ENCODE measurements around the gene TRPC4AP. TPM values are rescaled to one million over a fixed set of nuclear protein-coding genes. Genes with fewer than 3 reads are reported as not detected.
"Not testable (repeated sequence)": the region's sequence is repeated elsewhere in the genome, so short reads cannot be mapped to it uniquely, and the experiment has no call there.

The TRPC4AP gene
- total RNA-seq, 1 experiment from 2014 or later: 79.0 TPM

DNA sequence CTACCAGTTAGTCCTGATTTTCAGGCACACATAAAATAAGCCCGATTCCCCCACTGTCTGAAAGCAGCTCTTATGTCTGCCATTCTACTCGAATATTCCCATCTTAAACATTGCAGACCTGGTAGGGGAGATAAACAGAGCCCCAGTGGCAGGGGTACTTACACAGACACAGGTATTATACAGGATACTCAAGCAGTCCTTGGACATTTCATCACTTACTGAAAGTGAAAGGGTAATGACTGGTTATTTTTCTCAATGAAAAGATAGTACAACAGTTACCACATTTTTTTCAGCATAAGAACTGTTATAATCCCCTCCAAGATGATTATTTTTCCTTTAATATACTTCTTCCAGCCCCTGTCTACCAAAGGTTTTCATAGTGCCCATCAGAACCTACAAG lies 37.8 kb downstream of the TRPC4AP start:
- BruUV-seq (replicated peaks): no TSS peak
- peaks cover 31% of the 10 kb centered on the region for H3K36me3 Mint-ChIP-seq (ENCODE audit: insufficient read depth, unreplicated experiment)
- CTCF ChIA-PET: interaction anchor here (0.6 kb wide), 1 partner anchor 32 kb away, joined by 4 read pairs; no protein-coding TSS in a partner anchor
- peak overlapping the region; percentile 56 for H3K27ac Mint-ChIP-seq (ENCODE audit: unreplicated experiment)
- no peak overlapping the region for H3K4me3 Mint-ChIP-seq (ENCODE audit: low read depth, unreplicated experiment)
- DNase-seq: no peak
- peaks cover 20% of the 10 kb centered on the region for H3K4me1 Mint-ChIP-seq (ENCODE audit: low read depth, unreplicated experiment)
- peaks cover 7% of the 10 kb centered on the region for H3K9me3 Mint-ChIP-seq (ENCODE audit: low read depth, unreplicated experiment)
- intact Hi-C loops (cut with micrococcal nuclease; ENCODE audit: unreplicated experiment): no loop called here
- TF ChIP-seq, protein P1, sequence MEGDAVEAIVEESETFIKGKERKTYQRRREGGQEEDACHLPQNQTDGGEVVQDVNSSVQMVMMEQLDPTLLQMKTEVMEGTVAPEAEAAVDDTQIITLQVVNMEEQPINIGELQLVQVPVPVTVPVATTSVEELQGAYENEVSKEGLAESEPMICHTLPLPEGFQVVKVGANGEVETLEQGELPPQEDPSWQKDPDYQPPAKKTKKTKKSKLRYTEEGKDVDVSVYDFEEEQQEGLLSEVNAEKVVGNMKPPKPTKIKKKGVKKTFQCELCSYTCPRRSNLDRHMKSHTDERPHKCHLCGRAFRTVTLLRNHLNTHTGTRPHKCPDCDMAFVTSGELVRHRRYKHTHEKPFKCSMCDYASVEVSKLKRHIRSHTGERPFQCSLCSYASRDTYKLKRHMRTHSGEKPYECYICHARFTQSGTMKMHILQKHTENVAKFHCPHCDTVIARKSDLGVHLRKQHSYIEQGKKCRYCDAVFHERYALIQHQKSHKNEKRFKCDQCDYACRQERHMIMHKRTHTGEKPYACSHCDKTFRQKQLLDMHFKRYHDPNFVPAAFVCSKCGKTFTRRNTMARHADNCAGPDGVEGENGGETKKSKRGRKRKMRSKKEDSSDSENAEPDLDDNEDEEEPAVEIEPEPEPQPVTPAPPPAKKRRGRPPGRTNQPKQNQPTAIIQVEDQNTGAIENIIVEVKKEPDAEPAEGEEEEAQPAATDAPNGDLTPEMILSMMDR (IDR thresholded peaks at IDR 0.05; ENCODE audit: unreplicated experiment): no peak
- H3K27me3 Mint-ChIP-seq (ENCODE audit: unreplicated experiment): no peaks in the 10 kb centered on the region

DNA sequence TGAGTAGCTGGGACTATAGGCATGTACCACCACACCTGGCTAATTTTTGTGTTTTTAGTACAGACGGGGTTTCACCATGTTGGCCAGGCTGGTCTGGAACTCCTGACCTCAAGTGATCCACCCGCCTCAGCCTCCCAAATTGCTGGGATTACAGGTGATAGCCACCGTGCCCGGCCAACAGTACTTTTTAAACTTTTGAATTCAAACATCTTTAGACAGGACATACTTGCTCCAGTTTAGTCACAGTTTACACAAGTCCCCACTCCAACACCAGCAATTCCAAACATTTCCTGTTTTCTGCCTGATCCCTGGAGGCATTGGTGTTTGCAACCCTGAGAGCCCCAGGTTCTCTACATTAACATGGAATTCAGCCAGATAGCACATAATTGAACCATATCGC lies 40.0 kb downstream of the TRPC4AP start:
- CTCF ChIA-PET: interaction anchor here (1.1 kb wide), 2 partner anchors 13 to 31 kb away, joined by 3 to 4 read pairs; no protein-coding TSS in a partner anchor
- intact Hi-C loops (cut with micrococcal nuclease; ENCODE audit: unreplicated experiment); H3K4me3 Mint-ChIP-seq (ENCODE audit: low read depth, unreplicated experiment); DNase-seq; H3K9me3 Mint-ChIP-seq (ENCODE audit: low read depth, unreplicated experiment); H3K27ac Mint-ChIP-seq (ENCODE audit: unreplicated experiment); BruUV-seq (replicated peaks); H3K27me3 Mint-ChIP-seq (ENCODE audit: unreplicated experiment): not testable (repeated sequence)
- H3K36me3 Mint-ChIP-seq (ENCODE audit: insufficient read depth, unreplicated experiment): peaks cover 48% of the 10 kb centered on the region
- H3K4me1 Mint-ChIP-seq (ENCODE audit: low read depth, unreplicated experiment): peaks cover 20% of the 10 kb centered on the region

DNA sequence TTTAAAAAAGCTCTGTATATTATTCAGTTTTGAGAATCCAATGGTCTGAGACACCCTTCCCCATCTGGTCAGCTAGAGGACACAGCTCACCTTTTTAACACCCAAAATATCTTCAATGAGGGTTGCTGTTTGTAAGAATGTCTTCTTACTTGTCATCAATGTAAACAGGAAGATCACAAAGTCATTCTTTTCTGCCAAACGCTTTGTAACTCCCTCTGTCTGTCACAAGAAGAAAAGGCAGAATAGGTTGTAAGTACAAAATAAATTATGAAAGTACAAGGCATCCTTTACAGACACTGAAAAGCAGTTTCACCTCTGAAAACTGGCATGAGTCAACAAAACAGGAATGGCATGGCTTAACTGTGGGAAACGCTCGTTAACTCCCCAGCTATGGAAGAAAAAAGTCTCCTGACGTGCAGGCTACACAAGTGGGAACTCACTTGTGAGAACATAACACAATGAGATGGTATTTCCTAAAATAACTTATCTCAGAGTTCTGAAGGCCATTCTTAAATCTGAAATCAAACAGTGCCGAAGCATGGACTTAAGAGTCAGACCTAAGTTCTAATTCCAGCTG lies 42.7 kb downstream of the TRPC4AP start:
- intact Hi-C loops (cut with micrococcal nuclease; ENCODE audit: unreplicated experiment): no loop called here
- H3K27me3 Mint-ChIP-seq (ENCODE audit: unreplicated experiment): no peaks in the 10 kb centered on the region
- peaks cover 57% of the 10 kb centered on the region for H3K36me3 Mint-ChIP-seq (ENCODE audit: insufficient read depth, unreplicated experiment)
- DNase-seq: no peak
- H3K4me3 Mint-ChIP-seq (ENCODE audit: low read depth, unreplicated experiment): no peak overlapping the region
- H3K9me3 Mint-ChIP-seq (ENCODE audit: low read depth, unreplicated experiment): no peaks in the 10 kb centered on the region
- peaks cover 7% of the 10 kb centered on the region for H3K4me1 Mint-ChIP-seq (ENCODE audit: low read depth, unreplicated experiment)
- TF ChIP-seq, protein P1 (IDR thresholded peaks at IDR 0.05; ENCODE audit: unreplicated experiment): no peak
- BruUV-seq (replicated peaks): no TSS peak
- CTCF ChIA-PET: interaction anchor here (0.6 kb wide), 1 partner anchor 20 kb away, joined by 3 read pairs; no protein-coding TSS in a partner anchor
- no peak overlapping the region for H3K27ac Mint-ChIP-seq (ENCODE audit: unreplicated experiment)

DNA sequence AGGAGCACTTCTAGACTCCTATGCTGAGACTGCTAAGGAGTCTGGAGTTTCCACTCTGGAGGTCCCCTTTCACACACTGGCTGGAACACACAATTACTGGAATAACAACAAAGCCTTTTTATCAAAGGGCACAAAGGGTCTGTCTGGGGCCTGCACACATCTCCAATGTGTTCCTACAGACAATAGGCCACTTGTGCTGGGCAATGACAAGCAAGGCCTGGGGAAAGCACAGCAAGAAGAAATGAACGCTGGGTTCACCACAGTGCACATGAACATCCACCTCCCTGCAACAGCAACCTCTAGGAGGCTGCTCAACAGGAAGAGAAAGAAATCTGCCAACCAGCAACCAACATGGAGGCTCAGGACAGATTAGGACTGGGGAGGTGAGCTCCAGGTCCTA lies 43.9 kb downstream of the TRPC4AP start:
- H3K27me3 Mint-ChIP-seq (ENCODE audit: unreplicated experiment): no peaks in the 10 kb centered on the region
- TF ChIP-seq, protein P1 (IDR thresholded peaks at IDR 0.05; ENCODE audit: unreplicated experiment): no peak
- no peak overlapping the region for H3K4me3 Mint-ChIP-seq (ENCODE audit: low read depth, unreplicated experiment)
- no peak overlapping the region for H3K27ac Mint-ChIP-seq (ENCODE audit: unreplicated experiment)
- no TSS peak for BruUV-seq (replicated peaks)
- CTCF ChIA-PET: no interaction called here
- no peaks in the 10 kb centered on the region for H3K9me3 Mint-ChIP-seq (ENCODE audit: low read depth, unreplicated experiment)
- intact Hi-C loops (cut with micrococcal nuclease; ENCODE audit: unreplicated experiment): no loop called here
- DNase-seq: no peak
- H3K36me3 Mint-ChIP-seq (ENCODE audit: insufficient read depth, unreplicated experiment): peaks cover 56% of the 10 kb centered on the region
- no peaks in the 10 kb centered on the region for H3K4me1 Mint-ChIP-seq (ENCODE audit: low read depth, unreplicated experiment)

DNA sequence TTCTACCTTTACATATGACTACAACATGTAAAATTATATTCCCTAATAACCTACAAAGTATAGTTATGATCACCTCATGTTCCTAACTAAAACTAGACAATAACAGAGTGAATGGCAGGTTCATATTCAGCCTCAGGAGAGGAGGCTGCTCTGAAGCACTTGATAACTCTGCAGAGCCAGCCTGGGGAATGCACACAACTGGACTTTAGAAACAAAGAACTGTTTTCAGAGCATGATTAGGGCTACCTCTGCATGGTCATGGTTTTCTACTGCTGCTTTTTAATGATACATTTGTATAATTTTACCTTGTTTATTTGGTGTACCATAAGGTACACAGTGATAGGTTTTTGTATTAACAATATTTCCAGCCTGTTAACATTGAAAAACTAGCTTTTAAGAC lies 50.3 kb downstream of the TRPC4AP start:
- no TSS peak for BruUV-seq (replicated peaks)

More for the DNA sequence above, 50.3 kb downstream of the TRPC4AP start:
- H3K4me1 Mint-ChIP-seq (ENCODE audit: low read depth, unreplicated experiment): peaks cover 25% of the 10 kb centered on the region
- intact Hi-C loops (cut with micrococcal nuclease; ENCODE audit: unreplicated experiment): no loop called here
- H3K4me3 Mint-ChIP-seq (ENCODE audit: low read depth, unreplicated experiment): no peak overlapping the region
- peaks cover 47% of the 10 kb centered on the region for H3K36me3 Mint-ChIP-seq (ENCODE audit: insufficient read depth, unreplicated experiment)
- no peak for DNase-seq
- TF ChIP-seq, protein P1 (IDR thresholded peaks at IDR 0.05; ENCODE audit: unreplicated experiment): no peak
- H3K27ac Mint-ChIP-seq (ENCODE audit: unreplicated experiment): no peak overlapping the region
- H3K27me3 Mint-ChIP-seq (ENCODE audit: unreplicated experiment): no peaks in the 10 kb centered on the region
- H3K9me3 Mint-ChIP-seq (ENCODE audit: low read depth, unreplicated experiment): no peaks in the 10 kb centered on the region
- CTCF ChIA-PET: no interaction called here
